Germinal center (tissue), 1 donor: ENCODE measurements around the gene CRIP2.

Experiments
- DNase-seq: peaks from one replicate; pipeline ENCODE4 v3.0.0; 2012; ENCODE audit warnings: mixed read lengths, low spot score

CRIP2 gene

GRCh38 chr14:105527826-105528585, 53.4 kb downstream of the CRIP2 start:
- DNase-seq = peak; percentile 91

- no peak for DNase-seq
Measured at GRCh38 chr14:105528586-105529318, 54.1 kb downstream of the CRIP2 start.

- DNase-seq = no peak
Measured at GRCh38 chr14:105529319-105529568, 54.6 kb downstream of the CRIP2 start.
